Lung microvascular endothelial cell (primary cell): ENCODE results near the gene METTL9. TPM values are rescaled to one million over a fixed set of nuclear protein-coding genes. Genes with fewer than 3 reads are reported as not detected.

Source experiments
- total RNA-seq: library from RNA; depleted of rRNA; stranded (reverse); fragments of >200 nt; gene quantifications from 2 replicates; pipeline ENCODE4 v1.2.1, GENCODE V29; 2014

METTL9 gene
- total RNA-seq, 1 donor from 2014 or later = 184 TPM

Other genes starting within 250 kb of the METTL9 start
- not detected in 2 replicates for gene IGSF6, start 53.0 kb downstream of the METTL9 start, total RNA-seq
- under 0.01 TPM in 1 of 2 replicates, not detected in the other for gene OTOA, start 64.4 kb downstream of the METTL9 start, total RNA-seq